Embryonic facial prominence (tissue), 1 donor: Measurements from ENCODE around the gene ZNF335.
"Not testable (repeated sequence)": the region's sequence is repeated elsewhere in the genome, so short reads cannot be mapped to it uniquely, and the experiment has no call there.

Experiments used
- DNase-seq: peaks from one replicate; pipeline ENCODE4 v3.0.0-alpha.2; 2016; ENCODE audit errors: extremely low spot score

ZNF335 gene

DNA sequence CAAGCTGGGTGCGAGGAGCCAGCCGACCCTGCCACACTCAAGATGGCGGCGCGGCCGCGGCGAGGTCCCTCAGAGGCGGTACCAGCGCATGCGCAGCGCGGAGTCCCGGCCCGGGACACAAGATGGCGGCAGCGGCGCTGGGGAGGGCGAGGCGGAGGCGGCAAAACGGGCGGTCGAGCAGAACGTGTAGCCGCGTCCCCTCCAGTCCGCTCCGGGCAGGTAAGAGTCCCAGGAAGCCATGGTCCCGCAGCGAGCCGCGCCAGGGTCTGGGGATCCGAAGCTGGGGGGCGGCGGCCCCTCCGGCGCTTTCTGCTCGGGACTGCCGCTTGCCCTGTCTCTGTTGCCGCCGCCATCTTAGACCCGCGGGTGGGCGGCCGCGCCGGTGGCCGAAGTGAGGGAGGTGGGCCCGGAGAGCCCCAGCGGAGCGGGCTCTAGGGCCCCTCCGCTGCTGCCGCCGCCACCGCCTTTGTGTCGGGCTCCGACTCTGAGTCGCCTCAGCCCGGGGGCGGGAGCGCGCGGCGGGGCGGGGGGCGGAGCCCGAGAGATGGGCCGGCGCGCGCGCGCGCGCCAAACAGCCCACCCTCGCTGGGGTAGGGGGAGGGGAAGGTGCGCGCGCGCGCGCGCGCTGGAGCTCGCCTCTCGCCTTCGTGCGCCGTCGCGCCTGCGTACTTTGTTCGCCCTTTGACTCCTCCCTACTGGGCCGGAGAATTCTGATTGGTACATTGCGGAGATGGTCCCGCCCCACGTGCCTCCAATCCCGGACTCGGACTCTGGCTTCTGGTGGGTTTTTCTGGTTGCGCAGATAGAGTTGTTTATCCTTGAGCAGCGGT, 37.2 kb downstream of the ZNF335 start, which contains the start of gene PCIF1:
Gene PCIF1 (plus strand): TSS at position 98 of the 830 bp plus-strand sequence. CDS start 4,317 bp downstream, outside the sequence.
- DNase-seq: peak; percentile 97

DNA sequence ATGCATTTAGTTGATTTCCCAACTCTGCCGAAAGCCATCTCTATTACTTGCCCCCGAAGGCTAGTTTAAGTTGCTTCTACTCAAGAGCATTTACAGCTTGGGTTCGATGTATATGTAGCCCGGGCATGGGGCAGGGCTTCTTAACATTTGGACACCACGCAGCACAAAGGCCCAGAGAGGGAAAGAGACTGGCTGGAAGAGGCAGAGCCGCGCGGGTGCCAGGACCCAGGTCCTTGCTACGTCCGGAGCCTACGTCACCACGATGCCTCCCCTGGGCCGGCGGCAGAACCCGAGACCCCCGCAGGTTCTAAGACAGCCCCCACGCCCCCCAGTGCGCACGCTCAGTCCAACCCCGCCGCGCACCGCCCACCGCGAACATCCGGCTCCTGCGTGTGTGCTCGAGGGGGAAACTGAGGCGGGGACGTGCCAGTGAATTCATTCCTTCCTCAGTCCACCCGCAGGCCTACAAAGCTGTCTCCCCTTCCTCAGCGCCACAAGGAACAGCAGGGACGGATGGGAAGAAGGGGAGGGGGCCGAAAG, 37.9 kb downstream of the ZNF335 start:
- peak; percentile 69 for DNase-seq

DNA sequence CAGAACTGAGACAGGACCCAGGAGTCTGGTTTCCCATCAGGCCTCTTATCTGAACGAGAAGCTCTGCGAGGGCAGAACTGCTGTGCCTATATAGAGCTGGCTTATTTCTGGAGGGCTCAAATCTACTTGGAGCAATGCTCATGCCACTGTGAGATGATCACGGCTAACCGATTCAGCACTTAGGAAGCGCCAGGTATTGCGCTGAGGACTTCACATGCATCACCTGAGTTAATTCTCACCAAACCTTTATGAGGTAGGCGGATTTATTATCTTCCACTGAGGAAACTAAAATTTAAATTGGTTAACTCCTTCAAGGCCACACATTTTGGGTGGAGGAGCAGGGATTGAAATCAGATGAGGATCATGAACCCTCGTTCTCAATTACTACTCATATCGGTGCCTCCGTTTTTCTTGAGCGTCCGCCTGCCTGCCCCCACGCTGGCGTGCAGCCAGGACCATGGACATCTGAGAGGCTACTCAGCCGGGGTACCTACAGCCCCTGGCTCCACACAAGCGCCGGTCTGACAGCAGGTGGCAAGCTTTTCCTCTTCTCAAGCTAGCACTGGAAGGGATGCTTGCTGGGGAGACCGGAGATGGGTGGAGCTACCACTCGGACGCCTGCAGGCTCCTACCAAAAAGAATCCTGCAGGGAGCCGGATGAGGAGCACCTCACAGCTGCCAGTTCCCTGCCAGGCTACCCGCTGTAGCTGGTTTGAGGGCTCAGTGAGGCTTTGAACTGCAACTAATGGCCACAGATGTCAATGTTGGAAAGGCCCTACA, 38.5 kb downstream of the ZNF335 start:
- peak; percentile 27 for DNase-seq

DNA sequence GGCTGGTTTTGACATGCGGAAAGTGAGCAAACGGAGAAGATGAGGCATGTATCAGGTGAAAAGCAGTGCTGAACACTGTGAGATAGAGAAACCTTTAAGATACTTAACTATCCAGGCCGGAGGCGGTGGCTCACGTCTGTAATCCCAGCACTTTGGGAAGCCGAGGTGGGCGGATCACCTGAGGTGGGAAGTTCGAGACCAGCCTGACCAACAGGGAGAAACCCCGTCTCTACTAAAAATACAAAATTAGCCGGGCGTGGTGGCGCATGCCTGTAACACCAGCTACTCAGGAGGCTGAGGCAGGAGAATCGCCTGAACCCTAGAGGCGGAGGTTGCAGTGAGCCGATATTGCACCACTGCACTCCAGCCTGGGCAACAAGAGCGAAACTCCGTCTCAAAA, 40.3 kb downstream of the ZNF335 start:
- not testable (repeated sequence) for DNase-seq

DNA sequence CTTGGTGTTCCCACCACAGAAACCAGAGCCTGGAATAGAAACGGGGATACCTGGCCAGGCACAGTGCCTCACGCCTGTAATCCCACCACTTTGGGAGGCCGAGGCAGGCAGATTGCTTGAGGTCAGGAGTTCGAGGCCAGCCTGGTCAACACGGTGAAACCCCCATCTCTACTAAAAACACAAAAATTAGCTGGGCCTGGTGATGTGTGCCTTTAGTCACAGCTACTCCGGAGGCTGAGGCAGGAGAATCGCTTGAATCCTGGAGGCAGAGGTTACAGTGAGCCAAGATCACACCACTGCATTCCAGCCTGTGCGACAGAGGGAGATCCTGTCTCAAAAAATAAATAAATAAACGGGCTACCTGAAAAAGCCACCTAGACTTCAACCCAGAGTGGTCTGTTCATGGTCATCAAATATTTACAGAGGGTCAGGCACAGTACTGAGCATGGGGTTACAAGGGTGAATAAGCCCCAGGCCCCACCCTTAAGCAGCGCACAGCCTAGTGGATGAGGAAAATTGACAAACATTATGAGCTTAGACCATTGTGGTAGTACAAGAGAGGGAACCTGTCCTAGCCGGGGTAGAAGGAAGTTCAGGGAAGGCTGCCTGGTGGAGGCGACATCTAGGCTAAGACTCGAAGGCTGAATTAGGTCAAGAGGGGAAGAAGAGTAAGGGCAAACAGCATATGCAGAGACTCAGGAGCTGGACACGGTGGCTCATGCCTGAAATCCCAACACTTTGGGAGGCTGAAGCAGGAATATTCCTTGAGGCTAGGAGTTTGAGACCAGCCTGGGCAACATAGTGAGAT, 44.7 kb downstream of the ZNF335 start:
- DNase-seq: no peak

DNA sequence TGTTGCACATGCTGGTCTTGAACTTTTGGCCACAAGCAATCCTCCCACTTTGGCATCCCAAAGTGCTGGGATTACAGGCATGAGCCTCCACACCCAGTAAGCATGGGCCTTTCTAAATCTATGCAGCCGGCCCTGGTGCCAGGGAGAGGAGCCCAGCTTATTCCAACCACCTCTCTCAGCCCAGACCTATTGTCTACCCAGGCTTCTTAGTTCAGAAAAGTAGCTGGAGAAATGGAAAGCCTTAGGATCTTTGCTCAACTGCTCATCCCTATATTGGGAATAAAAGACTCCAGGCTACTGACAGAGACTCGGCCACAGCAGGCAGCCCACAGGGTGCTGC, 45.3 kb downstream of the ZNF335 start:
- DNase-seq: no peak

DNA sequence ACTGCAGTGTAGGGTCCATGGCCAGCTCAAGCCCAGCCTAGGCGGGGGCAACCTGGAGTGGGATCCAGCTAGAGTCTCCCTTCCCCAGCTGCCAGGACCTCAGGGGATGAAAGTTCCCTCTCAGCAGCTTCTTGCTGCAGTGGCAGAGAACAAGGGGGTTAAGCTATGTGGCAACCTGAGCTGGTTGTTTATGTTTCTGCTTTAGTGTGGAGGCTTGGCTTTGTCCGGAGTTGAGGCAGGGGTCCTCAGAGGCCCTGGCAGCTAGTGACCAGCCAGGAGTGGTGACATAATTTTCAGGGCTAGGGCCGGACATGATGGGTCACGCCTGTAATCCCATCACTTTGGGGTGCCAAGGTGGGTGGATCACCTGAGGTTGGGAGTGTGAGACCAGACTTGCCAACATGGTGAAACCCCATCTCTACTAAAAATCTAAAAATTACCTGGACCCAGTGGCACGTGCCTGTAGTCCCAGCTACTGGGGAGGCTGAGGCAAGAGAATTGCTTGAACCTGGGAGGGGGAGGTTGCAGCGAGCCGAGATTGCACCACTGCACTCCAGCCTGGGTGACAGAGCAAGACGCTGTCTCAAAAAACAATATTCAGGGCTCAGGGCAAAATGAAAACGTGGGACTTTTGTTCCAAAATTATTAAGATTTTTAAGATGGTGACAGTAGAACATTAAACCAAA, 46.0 kb downstream of the ZNF335 start:
- no peak for DNase-seq

DNA sequence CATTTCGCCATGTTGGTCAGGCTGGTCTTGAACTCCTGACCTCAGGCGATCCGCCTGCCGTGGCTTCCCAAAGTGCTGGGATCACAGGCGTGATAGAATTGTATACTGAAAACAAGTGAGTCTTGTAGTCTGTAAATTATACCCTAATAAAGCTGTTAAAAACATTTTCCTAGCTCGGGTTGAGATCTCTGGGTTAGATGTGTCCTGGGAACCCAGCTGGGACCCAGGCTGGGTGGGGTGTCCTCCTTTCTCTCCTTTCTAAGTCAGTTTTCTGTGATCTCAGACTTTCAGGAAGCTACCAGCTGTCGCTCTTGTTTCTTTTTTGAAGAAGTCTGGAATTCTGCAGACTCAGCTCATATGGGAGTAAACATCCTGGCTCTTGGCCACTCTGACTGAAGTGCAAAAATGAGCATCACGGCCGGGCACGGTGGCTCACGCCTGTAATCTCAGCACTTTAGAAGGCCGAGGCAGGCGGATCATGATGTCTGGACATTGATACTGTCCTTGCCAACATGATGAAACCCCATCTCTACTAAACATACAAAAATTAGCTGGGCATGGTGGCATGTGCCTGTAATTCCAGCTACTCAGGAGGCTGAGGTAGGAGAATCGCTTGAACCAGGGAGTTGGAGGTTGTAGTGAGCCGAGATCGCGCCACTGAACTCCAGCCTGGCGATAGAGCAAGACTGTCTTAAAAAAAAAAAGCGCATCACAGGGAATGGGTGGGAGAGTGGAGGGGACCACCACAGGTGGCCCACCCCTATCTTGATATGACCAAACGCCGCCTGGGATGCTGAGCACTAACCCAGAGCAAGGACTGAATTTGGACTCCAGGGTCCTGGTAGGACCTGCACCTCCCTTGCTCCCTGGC, 47.4 kb downstream of the ZNF335 start:
- no peak for DNase-seq

DNA sequence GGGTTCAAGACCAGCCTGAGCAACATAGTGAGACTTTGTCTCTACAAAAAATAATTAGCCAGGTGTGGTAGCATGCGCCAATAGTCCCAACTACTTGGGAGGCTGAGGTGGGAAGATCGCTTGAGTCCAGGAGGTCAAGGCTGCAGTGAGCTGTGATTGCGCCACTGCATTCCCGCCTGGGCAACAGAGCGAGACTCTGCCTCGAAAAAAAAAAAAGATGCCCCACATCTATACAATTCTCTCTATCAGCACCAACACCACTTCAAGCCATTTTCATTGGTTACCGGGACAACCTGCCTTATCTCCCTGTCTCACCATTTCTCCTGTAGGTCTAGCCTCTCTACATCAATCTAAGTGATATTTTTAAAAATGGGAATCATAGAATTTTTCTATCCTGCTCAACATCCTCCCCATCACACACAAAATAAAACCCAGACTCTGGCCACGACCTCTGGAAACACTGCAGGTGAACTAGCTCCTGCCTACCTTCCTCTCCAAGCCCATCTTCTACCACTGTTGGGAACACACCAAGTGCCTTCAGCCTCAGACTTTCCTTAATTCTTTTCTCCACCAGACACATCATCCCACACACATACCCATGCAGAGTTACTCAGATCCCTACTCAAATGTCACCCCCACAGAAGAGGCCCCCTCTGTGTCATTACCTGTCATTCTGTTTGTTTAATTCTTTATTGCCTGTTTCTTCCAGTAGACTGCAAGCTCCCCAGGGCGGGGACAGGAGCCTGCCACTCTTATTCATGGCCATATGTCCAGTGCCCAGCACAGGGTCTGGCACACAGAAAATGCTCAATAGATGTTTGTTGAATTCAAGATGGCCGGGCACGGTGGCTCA, 50.4 kb downstream of the ZNF335 start:
- DNase-seq: no peak

DNA sequence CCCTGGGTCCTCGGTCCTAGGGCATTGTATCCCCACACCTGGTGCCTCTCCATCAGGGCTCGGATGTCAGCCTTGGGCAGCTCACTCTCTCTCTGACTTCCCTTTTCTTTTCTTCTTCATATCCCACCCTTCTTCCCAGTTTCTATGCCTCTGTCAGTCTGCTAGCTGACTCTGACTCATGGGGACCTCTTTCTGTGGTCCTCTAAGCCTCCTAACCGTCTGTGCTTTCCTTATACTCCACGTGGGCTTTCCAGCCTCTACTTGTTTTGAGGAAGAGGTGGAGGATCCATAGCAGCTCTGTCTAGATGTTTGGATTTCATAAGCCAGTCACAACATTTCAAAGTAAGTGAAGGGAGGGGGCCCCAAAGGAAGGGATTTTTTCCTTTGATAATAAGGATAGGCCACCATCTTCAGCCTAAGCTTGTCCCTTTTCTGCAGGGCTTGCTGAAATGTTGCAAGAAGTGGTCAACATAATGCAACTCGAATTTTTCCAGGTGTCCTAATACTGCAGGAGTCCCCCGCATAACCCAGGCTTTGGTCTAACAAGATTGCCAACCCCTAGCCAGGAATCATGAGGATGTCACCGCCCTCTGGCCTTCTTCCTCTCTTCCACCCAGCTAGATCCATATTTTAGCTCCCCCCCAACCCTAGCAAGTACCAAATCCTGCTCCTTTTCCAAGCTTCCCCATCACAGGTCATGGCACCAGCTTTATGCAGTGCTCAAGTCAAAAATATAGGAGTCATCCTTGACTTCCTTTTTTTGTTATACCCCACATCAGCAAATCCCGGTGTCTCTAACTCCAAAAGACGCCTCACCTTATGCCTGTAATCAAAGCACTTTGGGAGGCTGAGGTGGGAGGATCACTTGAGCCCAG, 51.3 kb downstream of the ZNF335 start:
- no peak for DNase-seq

DNA sequence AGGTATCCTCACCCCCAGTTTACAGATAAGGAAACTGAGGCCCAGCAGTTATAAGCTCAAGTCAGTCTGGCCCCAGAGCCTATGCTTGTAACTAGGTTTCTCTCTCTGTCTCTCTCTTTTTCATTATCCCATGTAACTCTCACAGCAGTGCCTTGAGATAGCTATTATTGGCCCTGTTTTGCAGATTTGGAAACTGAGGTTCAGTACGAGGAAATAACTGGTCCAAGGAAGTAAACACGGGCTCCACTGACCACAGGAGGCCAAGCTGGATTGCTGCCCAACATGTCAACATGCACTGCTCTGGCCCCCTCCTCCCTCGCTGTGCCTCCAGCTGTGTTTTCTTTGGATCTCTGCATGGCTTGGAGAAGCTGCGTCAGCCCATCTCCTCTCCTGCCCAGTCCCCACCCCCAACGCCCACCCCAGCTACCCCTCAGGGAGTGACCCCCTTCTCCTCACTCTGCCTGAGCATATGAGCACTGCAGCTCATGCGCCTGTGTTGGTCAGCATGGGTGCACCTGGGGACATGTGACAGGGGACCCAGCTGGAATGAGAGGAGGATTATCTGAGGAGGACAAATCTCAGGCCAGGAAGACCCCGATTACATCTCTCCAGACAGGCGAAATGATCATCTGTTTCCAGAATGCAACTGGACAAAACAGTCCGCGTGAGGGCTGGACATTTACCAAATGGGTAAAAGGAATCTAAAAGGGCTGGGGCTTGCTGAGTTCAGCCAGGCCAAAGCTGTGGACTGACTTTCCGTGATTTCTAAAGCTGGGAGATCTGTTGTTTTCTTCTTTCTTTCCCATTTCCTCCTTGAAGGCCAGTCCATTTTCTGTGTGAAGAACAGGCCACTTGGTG, 52.2 kb downstream of the ZNF335 start:
- no peak for DNase-seq

DNA sequence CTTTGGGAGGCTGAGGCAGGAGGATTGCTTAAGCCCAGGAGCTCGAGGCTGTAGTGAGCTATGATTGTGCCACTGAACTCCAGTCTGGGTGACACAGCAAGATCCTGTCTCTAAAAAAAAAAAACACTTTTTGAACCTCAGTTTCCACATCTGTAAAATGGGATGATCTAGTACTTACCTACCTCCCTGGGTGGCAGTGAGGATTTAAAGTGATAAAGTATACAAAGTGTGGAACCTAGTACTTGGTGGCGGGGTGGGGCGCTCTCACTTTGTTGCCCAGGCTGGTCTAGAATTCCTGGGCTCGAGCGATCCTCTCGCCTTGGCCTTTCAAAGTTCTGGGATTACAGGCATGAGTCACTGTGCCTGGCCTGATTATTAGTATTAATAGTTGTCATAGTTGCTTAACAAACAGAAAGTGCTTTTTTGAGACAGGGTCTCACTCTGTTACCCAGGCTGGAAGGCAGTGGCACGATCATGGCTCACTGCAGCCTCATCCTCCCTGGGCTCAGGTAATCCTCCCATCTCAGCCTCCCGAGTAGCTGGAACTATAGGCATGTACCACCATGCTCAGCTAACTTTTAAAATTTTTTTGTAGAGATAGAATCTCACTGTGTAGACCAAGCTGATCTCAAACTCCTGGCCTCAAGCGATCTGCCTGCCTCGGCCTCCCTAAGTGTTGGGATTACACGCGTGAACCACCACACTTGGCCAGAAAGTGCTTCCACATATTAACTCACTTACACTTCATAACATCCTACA, 53.0 kb downstream of the ZNF335 start:
- DNase-seq: no peak

DNA sequence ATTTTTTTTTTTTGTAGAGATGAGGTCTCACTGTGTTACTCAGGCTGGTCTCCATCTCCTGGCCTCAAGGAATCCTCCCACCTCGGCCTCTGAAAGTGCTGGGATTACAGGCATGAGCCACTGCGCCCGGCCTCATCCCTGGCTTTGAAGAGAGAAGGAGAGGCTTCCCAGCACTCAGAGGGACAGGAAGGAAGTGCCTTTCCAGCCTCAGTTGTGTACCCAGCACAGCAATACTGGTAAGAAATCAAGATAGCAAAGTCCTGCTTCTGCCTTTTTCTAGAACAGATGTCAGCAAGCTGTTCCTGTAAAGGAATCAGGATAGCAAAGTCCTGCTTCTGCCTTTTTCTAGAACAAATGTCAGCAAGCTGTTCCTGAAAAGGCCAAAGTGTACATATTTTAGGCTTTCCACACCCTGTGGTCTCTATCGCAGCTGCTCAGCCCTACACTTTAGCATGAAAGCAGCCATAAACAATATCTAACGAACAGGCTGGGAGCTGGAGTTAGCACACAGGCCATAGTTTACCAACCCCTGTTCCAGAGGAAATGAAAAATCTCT, 53.7 kb downstream of the ZNF335 start:
- DNase-seq: no peak

DNA sequence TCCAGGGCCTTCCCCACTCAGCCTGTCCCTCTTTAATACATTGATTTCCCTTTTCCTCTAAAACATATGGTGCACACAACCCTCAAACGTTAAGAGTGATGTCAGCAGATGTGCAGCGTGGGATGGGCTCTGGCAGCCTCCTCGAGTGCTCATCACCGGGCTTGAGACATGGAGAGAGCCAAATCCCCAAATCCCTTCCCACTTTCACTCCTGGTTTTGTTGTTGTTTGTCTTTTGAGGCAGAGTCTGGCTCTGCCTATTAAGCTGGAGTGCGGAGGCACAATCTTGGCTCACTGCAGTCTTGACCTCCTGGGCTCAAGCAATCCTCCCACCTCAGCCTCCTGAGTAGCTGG, 54.2 kb downstream of the ZNF335 start:
- no peak for DNase-seq

DNA sequence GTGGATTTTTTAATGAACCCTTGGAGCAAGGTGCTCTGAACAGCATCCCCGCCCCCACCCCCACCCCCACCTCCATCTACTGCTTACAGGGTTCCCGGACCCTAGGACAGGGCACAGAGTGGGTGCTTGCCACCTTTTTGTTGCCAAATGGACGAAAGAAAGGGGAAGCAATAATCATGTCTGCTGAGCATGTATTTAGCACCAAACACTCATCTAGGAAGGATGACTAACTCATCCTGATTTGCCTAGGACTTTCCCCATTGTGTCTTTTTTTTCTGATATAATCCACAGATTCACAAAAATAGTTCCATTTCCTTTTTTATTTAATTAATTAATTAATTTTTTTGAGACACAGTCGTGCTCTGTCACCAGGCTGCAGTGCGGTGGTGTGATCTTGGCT, 58.9 kb downstream of the ZNF335 start:
- no peak for DNase-seq

DNA sequence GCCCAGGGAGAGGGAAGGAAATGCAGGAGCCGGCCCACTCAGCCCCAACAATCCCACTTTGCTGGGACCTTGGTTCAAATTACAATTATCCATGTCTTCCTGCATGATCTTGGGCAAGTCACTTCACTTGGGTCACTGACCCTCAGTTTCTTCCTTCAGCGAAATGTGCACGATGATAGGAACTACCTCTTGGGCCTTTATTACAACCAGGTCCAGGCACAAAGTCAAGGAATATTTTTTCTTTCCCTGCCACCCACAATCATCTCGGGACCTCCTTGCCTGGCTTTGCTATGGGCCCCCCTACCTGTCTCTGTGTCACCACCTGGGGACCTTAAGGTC, 59.7 kb downstream of the ZNF335 start:
- no peak for DNase-seq
